HG03103 (cell line): Measurements from ENCODE around the gene TRAF4.
"Not testable (repeated sequence)": the region's sequence is repeated elsewhere in the genome, so short reads cannot be mapped to it uniquely, and the experiment has no call there.

Experiments
- ATAC-seq: cut with Tn5 transposase; IDR thresholded peaks from one replicate; pipeline ENCODE4 v1.9.1; 2021; ENCODE audit warnings: low read depth; ENCODE audit not compliant: unreplicated experiment

The TRAF4 gene

GRCh38 chr17:28728364-28729200 is 15.2 kb upstream of the TRAF4 start, which contains the start of gene NEK8:
TSS of gene NEK8 (plus strand) at chr17:28728788. CDS start at chr17:28728814, 26 bp downstream.
- ATAC-seq, result peak; percentile 30

GRCh38 chr17:28729950-28730330 is 13.9 kb upstream of the TRAF4 start:
- ATAC-seq, result no peak

- no peak for ATAC-seq
Measured at GRCh38 chr17:28733346-28733745, 10.5 kb upstream of the TRAF4 start.

- ATAC-seq, result no peak
Measured at GRCh38 chr17:28734712-28735241, 9.0 kb upstream of the TRAF4 start.

GRCh38 chr17:28735242-28735722 is 8.5 kb upstream of the TRAF4 start:
- no peak for ATAC-seq

GRCh38 chr17:28735913-28736769 is 7.7 kb upstream of the TRAF4 start:
- not testable (repeated sequence) for ATAC-seq

- ATAC-seq, result no peak
Measured at GRCh38 chr17:28737316-28737715, 6.5 kb upstream of the TRAF4 start.

- no peak for ATAC-seq
Measured at GRCh38 chr17:28737770-28738679, 5.8 kb upstream of the TRAF4 start.

GRCh38 chr17:28738680-28739384 is 5.0 kb upstream of the TRAF4 start:
- no peak for ATAC-seq

- ATAC-seq, result no peak
Measured at GRCh38 chr17:28740406-28741357, 3.1 kb upstream of the TRAF4 start.

GRCh38 chr17:28741358-28742349 is 2.2 kb upstream of the TRAF4 start:
- no peak for ATAC-seq

GRCh38 chr17:28744104-28744971 is 527 bp downstream of the TRAF4 start:
- peak; percentile 21 for ATAC-seq

- no peak for ATAC-seq
Measured at GRCh38 chr17:28744972-28745785, 1.4 kb downstream of the TRAF4 start.

- no peak for ATAC-seq
Measured at GRCh38 chr17:28745786-28746411, 2.1 kb downstream of the TRAF4 start.

GRCh38 chr17:28746611-28747050 is 2.8 kb downstream of the TRAF4 start:
- no peak for ATAC-seq
